Panc1 (cell line): Measurements from ENCODE around the gene HSD17B14. TPM values are rescaled to one million over a fixed set of nuclear protein-coding genes. Genes with fewer than 3 reads are reported as not detected.

Experiments used
- ATAC-seq: fragments of 200-7000 bp; cut with Tn5 transposase; 2 replicates; pipeline ENCODE4 v1.9.1; 2020; ENCODE audit warnings: mild to moderate bottlenecking, moderate library complexity
- BruUV-seq: library from RNA; stranded (reverse); fragments of 400-500 nt; replicated peaks from 2 replicates; lab custom pipeline; 2021; lab: Mats Ljungman, UMichigan
- CTCF ChIA-PET: fragments of 300-600 bp; sonication (Branson Sonifier 250); formaldehyde crosslinking; loops from one replicate; lab custom pipeline; 2022; ENCODE audit warnings: antibody characterized with exemption; lab: Charles Lee
- POLR2A ChIA-PET: fragments of 300-600 bp; sonication (Branson Sonifier 250); formaldehyde crosslinking; loops from one replicate; lab custom pipeline; 2022; ENCODE audit warnings: antibody characterized with exemption; lab: Charles Lee
- DNase-seq: peaks from one replicate; pipeline ENCODE4 v3.0.0-alpha.2; 2010; ENCODE audit warnings: low read depth, low spot score
- H3K27ac ChIP-seq: 2 replicates; pipeline ENCODE4 v1.5.1; 2011; ENCODE audit warnings: mild to moderate bottlenecking, low read length, inconsistent platforms
- H3K27me3 ChIP-seq: fragments of 200-500 bp; sonication (Bioruptor generic); 2 replicates; pipeline ENCODE4 v1.6.0; 2014; ENCODE audit warnings: low read length, inconsistent platforms; ENCODE audit not compliant: control insufficient read depth, insufficient read depth
- H3K36me3 ChIP-seq: fragments of 200-500 bp; sonication (Bioruptor generic); 2 replicates; pipeline ENCODE4 v1.5.1; 2014; ENCODE audit warnings: inconsistent platforms, mild to moderate bottlenecking, low read length, moderate library complexity; ENCODE audit not compliant: control insufficient read depth, insufficient read depth
- H3K4me1 ChIP-seq: 2 replicates; pipeline ENCODE4 v1.5.1; 2011; ENCODE audit warnings: inconsistent platforms, mild to moderate bottlenecking, low read length, moderate library complexity; ENCODE audit not compliant: control insufficient read depth, insufficient read depth
- H3K4me3 ChIP-seq, 2 experiments: 2 replicates each; pipeline ENCODE4 v1.5.1; 2011 to 2012; ENCODE audit warnings: low read depth in 2 of 2, low read length in 2 of 2, mild to moderate bottlenecking in 2 of 2, inconsistent platforms in 1 of 2, moderate library complexity in 1 of 2
- H3K9me3 ChIP-seq: fragments of 200-500 bp; sonication (Bioruptor generic); 2 replicates; pipeline ENCODE4 v1.5.1; 2014; ENCODE audit warnings: low read depth, mild to moderate bottlenecking, inconsistent platforms, low read length, moderate library complexity; ENCODE audit not compliant: control insufficient read depth, insufficient read depth
- CTCF ChIP-seq: fragments of 450-650 bp; IDR thresholded peaks from 2 replicates; pipeline ENCODE4 v1.5.1; 2017; ENCODE audit warnings: mild to moderate bottlenecking
- POLR2AphosphoS5 ChIP-seq: IDR thresholded peaks from 2 replicates; pipeline ENCODE4 v1.6.1; 2012; ENCODE audit warnings: mild to moderate bottlenecking, low read depth, low read length, moderate library complexity
- REST ChIP-seq, 2 experiments: IDR thresholded peaks; 2 replicates each; pipeline ENCODE4 v1.6.1; 2011 to 2012; ENCODE audit warnings: low read depth in 2 of 2, control low read depth in 1 of 2, low read length in 1 of 2, mild to moderate bottlenecking in 1 of 2, moderate library complexity in 1 of 2; ENCODE audit not compliant: insufficient read depth in 1 of 2
- SIN3A ChIP-seq: IDR thresholded peaks from 2 replicates; pipeline ENCODE4 v1.6.1; 2012; ENCODE audit warnings: low read depth, mild to moderate bottlenecking, low read length, moderate library complexity, borderline replicate concordance; ENCODE audit not compliant: insufficient read depth
- TCF7L2 ChIP-seq: IDR thresholded peaks from 2 replicates; pipeline ENCODE4 v1.6.1; 2011; ENCODE audit warnings: mild to moderate bottlenecking, low read depth, low read length, inconsistent platforms
- in situ Hi-C: cut with HindIII; loops from 2 replicates; pipeline ENCODE4 v1.10.0; 2016; ENCODE audit warnings: low sequenced_read_pairs, low pct_unique_long_range_greater_than_20kb
- intact Hi-C: fragments of 100-400 bp; cut with micrococcal nuclease; formaldehyde crosslinking; loops from one replicate; pipeline ENCODE4 v1.10.0; 2022; ENCODE audit not compliant: unreplicated experiment
- total RNA-seq: library from RNA; stranded (reverse); gene quantifications from one replicate; pipeline ENCODE4 v1.2.1, GENCODE V29; 2021; ENCODE audit not compliant: unreplicated experiment

The HSD17B14 gene
- total RNA-seq, 1 experiment from 2014 or later = 20.8 TPM

- in situ Hi-C loops (no loop called here), intact Hi-C loops (no loop called here)
- Histone ChIP-seq H3K27ac (no peak overlapping the region), H3K9me3 (no peaks in the 10 kb centered on the region), H3K27me3 (no peaks in the 10 kb centered on the region), H3K4me3 (no peak overlapping the region), H3K36me3 (no peaks in the 10 kb centered on the region), H3K4me1 (no peaks in the 10 kb centered on the region)
- ATAC-seq (no peak), DNase-seq (no peak)
- no TSS peak for BruUV-seq
- ChIA-PET CTCF (no interaction called here), POLR2A (no interaction called here)
- TF ChIP-seq SIN3A = no peak
- no peak for TF ChIP-seq POLR2AphosphoS5
- no peak for TF ChIP-seq CTCF
- no peak for TF ChIP-seq REST (IDR thresholded peaks at IDR 0.05; ENCODE audit: insufficient read depth in 1 of 2, low read depth in 2 of 2, low read length in 1 of 2)
- no peak for TF ChIP-seq TCF7L2
Observed at GRCh38 chr19:48861313-48861712, 25.0 kb upstream of the HSD17B14 start.

GRCh38 chr19:48859711-48860572, 23.7 kb upstream of the HSD17B14 start:
- ChIA-PET POLR2A (no interaction called here), CTCF (no interaction called here)
- ATAC-seq = peak; percentile 24; the same call in 1 of the 2 replicates
- H3K4me1 ChIP-seq = no peaks in the 10 kb centered on the region
- in situ Hi-C loops = no loop called here
- no peak for TF ChIP-seq TCF7L2
- no peak for TF ChIP-seq CTCF
- TF ChIP-seq SIN3A = no peak
- no peak for TF ChIP-seq POLR2AphosphoS5
- TF ChIP-seq REST (IDR thresholded peaks at IDR 0.05; ENCODE audit: insufficient read depth in 1 of 2, low read depth in 2 of 2, low read length in 1 of 2) = no peak
- BruUV-seq = no TSS peak
- H3K4me3 ChIP-seq = no peak overlapping the region
- intact Hi-C loops = no loop called here
- no peaks in the 10 kb centered on the region for H3K36me3 ChIP-seq
- no peaks in the 10 kb centered on the region for H3K27me3 ChIP-seq
- DNase-seq = no peak
- no peak overlapping the region for H3K27ac ChIP-seq
- no peaks in the 10 kb centered on the region for H3K9me3 ChIP-seq
